Lower lobe of right lung (tissue), 2 donors: Measurements from ENCODE around the gene RHOU. TPM values are rescaled to one million over a fixed set of nuclear protein-coding genes. Genes with fewer than 3 reads are reported as not detected.
"Not testable (repeated sequence)": the region's sequence is repeated elsewhere in the genome, so short reads cannot be mapped to it uniquely, and the experiment has no call there.

Experiments used
- ATAC-seq, 2 donors: fragments of 200-7000 bp; cut with Tn5 transposase; one replicate each; pipeline ENCODE4 v1.9.1; 2020 to 2022; ENCODE audit warnings: mild to moderate bottlenecking in 2 of 2, moderate library complexity in 2 of 2
- DNase-seq: peaks from one replicate; pipeline ENCODE4 v3.0.0-alpha.2; 2020
- H3K27ac ChIP-seq: fragments of 200-600 bp; one replicate; pipeline ENCODE4 v1.8.0; 2022
- H3K27me3 ChIP-seq: fragments of 200-600 bp; one replicate; pipeline ENCODE4 v1.8.0; 2022; ENCODE audit warnings: low read depth
- H3K36me3 ChIP-seq: fragments of 200-600 bp; one replicate; pipeline ENCODE4 v1.8.0; 2022; ENCODE audit warnings: mild to moderate bottlenecking
- H3K4me1 ChIP-seq: fragments of 200-600 bp; one replicate; pipeline ENCODE4 v1.8.0; 2022
- H3K4me3 ChIP-seq: fragments of 200-600 bp; one replicate; pipeline ENCODE4 v1.8.0; 2022; ENCODE audit warnings: mild to moderate bottlenecking
- H3K9me3 ChIP-seq: fragments of 200-600 bp; one replicate; pipeline ENCODE4 v1.8.0; 2022
- CTCF ChIP-seq: fragments of 200-600 bp; IDR thresholded peaks from one replicate; pipeline ENCODE4 v1.8.0; 2022; ENCODE audit warnings: antibody characterized with exemption, mild to moderate bottlenecking
- intact Hi-C: fragments of 100-400 bp; cut with DNase I; formaldehyde crosslinking; loops from one replicate; pipeline ENCODE4 v1.11.0; 2022
- long read RNA-seq: library from polyadenylated mRNA; unstranded; transcript quantifications from one replicate; pipeline ENCODE4 v2.0.0, GENCODE V29; 2021
- total RNA-seq: library from RNA; stranded (reverse); fragmentation: NEBNext Ultra II Directional; extraction: Animal tissue kit (Norgen Biotek cat#: 25700); gene quantifications from one replicate; pipeline ENCODE4 v1.2.1, GENCODE V29; 2021
- donor health status: DM: no; HTN: yes; CAD: no; lungs with severe emphysema.

The RHOU gene
- 22.9 TPM for total RNA-seq
- long read RNA-seq, full-length matches to known transcripts, result 81 of 94 reads
- long read RNA-seq, partial matches to known transcripts, result 7 of 94 reads
- long read RNA-seq, other reads (novel, unspliced or antisense), result 6 of 94 reads

GRCh38 chr1:228734881-228735801, at the start of gene RHOU:
RHOU (plus strand) TSS chr1:228735479; CDS start chr1:228735743, 264 bp downstream.
- intact Hi-C loops, result no loop called here
- no peaks in the 10 kb centered on the region for H3K9me3 ChIP-seq
- TF ChIP-seq CTCF, result peak; percentile 72
- DNase-seq (peak; percentile 87), ATAC-seq (peak; percentile 94 to 96)
- peaks cover 33% of the 10 kb centered on the region for H3K4me1 ChIP-seq
- no peaks in the 10 kb centered on the region for H3K36me3 ChIP-seq
- H3K4me3 ChIP-seq, result peak within 1 kb of the TSS; percentile 82
- H3K27me3 ChIP-seq, result no peaks in the 10 kb centered on the region
- H3K27ac ChIP-seq, result peak within 1 kb of the TSS; percentile 90

GRCh38 chr1:228687587-228687986, 47.7 kb upstream of the RHOU start:
- Histone ChIP-seq H3K4me3 (no peak overlapping the region), H3K27me3 (no peaks in the 10 kb centered on the region), H3K36me3 (no peaks in the 10 kb centered on the region), H3K4me1 (no peaks in the 10 kb centered on the region), H3K27ac (no peak overlapping the region), H3K9me3 (no peaks in the 10 kb centered on the region)
- intact Hi-C loops, result no loop called here
- ATAC-seq (no peak), DNase-seq (peak; percentile 42)
- no peak for TF ChIP-seq CTCF

- H3K27ac ChIP-seq, result no peak overlapping the region
- H3K36me3 ChIP-seq, result no peaks in the 10 kb centered on the region
- DNase-seq (no peak), ATAC-seq (no peak)
- no peak for TF ChIP-seq CTCF
- H3K27me3 ChIP-seq, result no peaks in the 10 kb centered on the region
- intact Hi-C loops, result no loop called here
- H3K4me1 ChIP-seq, result no peaks in the 10 kb centered on the region
- H3K4me3 ChIP-seq, result no peak overlapping the region
- no peaks in the 10 kb centered on the region for H3K9me3 ChIP-seq
Observed at GRCh38 chr1:228689255-228689654, 46.0 kb upstream of the RHOU start.

- Histone ChIP-seq H3K9me3 (no peaks in the 10 kb centered on the region), H3K27me3 (no peaks in the 10 kb centered on the region), H3K4me1 (no peaks in the 10 kb centered on the region), H3K36me3 (no peaks in the 10 kb centered on the region), H3K27ac (no peak overlapping the region), H3K4me3 (no peak overlapping the region)
- TF ChIP-seq CTCF, result no peak
- DNase-seq (no peak), ATAC-seq (no peak)
- intact Hi-C loops, result no loop called here
Observed at GRCh38 chr1:228691211-228691610, 44.1 kb upstream of the RHOU start.

- Histone ChIP-seq H3K9me3 (no peaks in the 10 kb centered on the region), H3K4me1 (no peaks in the 10 kb centered on the region)
- DNase-seq, result no peak
Observed at GRCh38 chr1:228691926-228692325, 43.4 kb upstream of the RHOU start.

DNA sequence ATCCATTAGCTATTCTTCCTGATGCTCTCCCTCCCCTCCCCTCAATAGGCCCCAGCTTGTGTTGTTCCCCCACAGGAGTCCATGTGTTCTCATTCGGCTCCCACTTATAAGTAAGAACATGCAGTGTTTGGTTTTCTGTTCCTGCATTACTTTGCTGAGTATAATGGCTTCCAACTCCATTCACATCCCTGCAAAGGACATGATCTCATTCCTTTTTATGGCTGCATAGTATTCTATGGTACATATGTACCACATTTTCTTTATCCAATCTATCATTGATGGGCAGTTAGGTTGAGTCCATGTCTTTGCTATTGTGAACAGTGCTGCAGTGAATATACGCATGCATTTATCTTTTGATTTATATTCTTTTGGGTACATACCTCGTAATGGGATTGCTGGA, 40.8 kb upstream of the RHOU start:
- H3K4me1 ChIP-seq, DNase-seq, H3K27ac ChIP-seq, H3K36me3 ChIP-seq, ATAC-seq, H3K27me3 ChIP-seq, H3K4me3 ChIP-seq, H3K9me3 ChIP-seq, intact Hi-C loops: not testable (repeated sequence)

More at GRCh38 chr1:228691926-228692325, 43.4 kb upstream of the RHOU start:
- TF ChIP-seq CTCF, result peak; percentile 41
- intact Hi-C loops, result no loop called here
- Histone ChIP-seq H3K4me3 (no peak overlapping the region), H3K36me3 (no peaks in the 10 kb centered on the region), H3K27me3 (no peaks in the 10 kb centered on the region), H3K27ac (no peak overlapping the region)
- ATAC-seq, result peak in 1 of 2 donors; percentile 63
